H1 (cell line): Measurements from ENCODE around the gene MRGPRX2. TPM values are rescaled to one million over a fixed set of nuclear protein-coding genes. Genes with fewer than 3 reads are reported as not detected.

Experiments
- JUND ChIP-seq: IDR thresholded peaks from 2 replicates; pipeline ENCODE4 v1.6.1; 2011; ENCODE audit warnings: mild to moderate bottlenecking, improper control_type of control experiment, low read length
- ZNF274 ChIP-seq: IDR thresholded peaks from 2 replicates; pipeline ENCODE4 v1.7.0; 2012; ENCODE audit warnings: low read length, borderline replicate concordance; ENCODE audit errors: extremely low read depth
- polyA plus RNA-seq, 7 experiments: library from polyadenylated mRNA; depleted of rRNA in 3 of 7; stranded (reverse) in 5 of 7; unstranded in 2 of 7; fragments of >200 nt in 5 of 7; fragments of 200-250 nt in 2 of 7; gene quantifications; 1 replicate in 5 of 7; 2 replicates in 1 of 7; 4 replicates in 1 of 7; pipeline versions ENCODE4 v1.2.1 to v1.2.3, GENCODE V29; 2011 to 2013; ENCODE audit warnings: missing spikeins in 2 of 7, mixed read lengths in 2 of 7
- total RNA-seq: library from RNA; stranded (reverse); fragmentation: NEBNext Ultra II Directional; extraction: Animal tissue kit (Norgen Biotek cat#: 25700); gene quantifications from 2 replicates; pipeline ENCODE4 v1.2.1, GENCODE V29; 2021
- TF ChIP-seq, protein P1 (sequence below): fragments of 300-600 bp; sonication (generic); IDR thresholded peaks from 2 replicates; pipeline ENCODE4 v1.7.1; 2012; ENCODE audit warnings: low read length, moderate library complexity, mild to moderate bottlenecking, inconsistent platforms; ENCODE audit not compliant: insufficient replicate concordance

The MRGPRX2 gene
- total and polyA plus RNA-seq, 2 of the 8 experiments (the other 6 are each of a cell fraction or from before 2014, with no cell fraction given), result not detected

DNA sequence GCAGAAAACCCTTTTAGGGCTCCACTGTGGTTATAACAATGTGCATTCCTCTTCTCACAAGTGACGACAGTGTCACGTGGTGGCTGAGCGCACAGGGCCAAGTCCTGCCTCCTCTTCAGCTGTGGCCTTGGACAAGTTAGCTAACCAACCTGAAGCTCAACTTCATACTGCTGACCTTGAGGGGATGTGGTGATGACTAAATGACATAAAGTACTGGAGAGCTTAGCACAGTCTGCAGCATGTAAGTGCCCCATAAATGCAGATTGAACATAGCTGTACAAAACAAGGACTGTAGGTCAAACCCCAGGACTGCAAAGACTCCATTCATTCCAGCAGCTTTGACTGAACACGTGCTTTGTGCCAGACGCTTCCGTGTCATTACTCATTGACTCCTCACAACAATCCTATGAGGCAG, 20.1 kb upstream of the MRGPRX2 start (continued):
- TF ChIP-seq, protein P1, sequence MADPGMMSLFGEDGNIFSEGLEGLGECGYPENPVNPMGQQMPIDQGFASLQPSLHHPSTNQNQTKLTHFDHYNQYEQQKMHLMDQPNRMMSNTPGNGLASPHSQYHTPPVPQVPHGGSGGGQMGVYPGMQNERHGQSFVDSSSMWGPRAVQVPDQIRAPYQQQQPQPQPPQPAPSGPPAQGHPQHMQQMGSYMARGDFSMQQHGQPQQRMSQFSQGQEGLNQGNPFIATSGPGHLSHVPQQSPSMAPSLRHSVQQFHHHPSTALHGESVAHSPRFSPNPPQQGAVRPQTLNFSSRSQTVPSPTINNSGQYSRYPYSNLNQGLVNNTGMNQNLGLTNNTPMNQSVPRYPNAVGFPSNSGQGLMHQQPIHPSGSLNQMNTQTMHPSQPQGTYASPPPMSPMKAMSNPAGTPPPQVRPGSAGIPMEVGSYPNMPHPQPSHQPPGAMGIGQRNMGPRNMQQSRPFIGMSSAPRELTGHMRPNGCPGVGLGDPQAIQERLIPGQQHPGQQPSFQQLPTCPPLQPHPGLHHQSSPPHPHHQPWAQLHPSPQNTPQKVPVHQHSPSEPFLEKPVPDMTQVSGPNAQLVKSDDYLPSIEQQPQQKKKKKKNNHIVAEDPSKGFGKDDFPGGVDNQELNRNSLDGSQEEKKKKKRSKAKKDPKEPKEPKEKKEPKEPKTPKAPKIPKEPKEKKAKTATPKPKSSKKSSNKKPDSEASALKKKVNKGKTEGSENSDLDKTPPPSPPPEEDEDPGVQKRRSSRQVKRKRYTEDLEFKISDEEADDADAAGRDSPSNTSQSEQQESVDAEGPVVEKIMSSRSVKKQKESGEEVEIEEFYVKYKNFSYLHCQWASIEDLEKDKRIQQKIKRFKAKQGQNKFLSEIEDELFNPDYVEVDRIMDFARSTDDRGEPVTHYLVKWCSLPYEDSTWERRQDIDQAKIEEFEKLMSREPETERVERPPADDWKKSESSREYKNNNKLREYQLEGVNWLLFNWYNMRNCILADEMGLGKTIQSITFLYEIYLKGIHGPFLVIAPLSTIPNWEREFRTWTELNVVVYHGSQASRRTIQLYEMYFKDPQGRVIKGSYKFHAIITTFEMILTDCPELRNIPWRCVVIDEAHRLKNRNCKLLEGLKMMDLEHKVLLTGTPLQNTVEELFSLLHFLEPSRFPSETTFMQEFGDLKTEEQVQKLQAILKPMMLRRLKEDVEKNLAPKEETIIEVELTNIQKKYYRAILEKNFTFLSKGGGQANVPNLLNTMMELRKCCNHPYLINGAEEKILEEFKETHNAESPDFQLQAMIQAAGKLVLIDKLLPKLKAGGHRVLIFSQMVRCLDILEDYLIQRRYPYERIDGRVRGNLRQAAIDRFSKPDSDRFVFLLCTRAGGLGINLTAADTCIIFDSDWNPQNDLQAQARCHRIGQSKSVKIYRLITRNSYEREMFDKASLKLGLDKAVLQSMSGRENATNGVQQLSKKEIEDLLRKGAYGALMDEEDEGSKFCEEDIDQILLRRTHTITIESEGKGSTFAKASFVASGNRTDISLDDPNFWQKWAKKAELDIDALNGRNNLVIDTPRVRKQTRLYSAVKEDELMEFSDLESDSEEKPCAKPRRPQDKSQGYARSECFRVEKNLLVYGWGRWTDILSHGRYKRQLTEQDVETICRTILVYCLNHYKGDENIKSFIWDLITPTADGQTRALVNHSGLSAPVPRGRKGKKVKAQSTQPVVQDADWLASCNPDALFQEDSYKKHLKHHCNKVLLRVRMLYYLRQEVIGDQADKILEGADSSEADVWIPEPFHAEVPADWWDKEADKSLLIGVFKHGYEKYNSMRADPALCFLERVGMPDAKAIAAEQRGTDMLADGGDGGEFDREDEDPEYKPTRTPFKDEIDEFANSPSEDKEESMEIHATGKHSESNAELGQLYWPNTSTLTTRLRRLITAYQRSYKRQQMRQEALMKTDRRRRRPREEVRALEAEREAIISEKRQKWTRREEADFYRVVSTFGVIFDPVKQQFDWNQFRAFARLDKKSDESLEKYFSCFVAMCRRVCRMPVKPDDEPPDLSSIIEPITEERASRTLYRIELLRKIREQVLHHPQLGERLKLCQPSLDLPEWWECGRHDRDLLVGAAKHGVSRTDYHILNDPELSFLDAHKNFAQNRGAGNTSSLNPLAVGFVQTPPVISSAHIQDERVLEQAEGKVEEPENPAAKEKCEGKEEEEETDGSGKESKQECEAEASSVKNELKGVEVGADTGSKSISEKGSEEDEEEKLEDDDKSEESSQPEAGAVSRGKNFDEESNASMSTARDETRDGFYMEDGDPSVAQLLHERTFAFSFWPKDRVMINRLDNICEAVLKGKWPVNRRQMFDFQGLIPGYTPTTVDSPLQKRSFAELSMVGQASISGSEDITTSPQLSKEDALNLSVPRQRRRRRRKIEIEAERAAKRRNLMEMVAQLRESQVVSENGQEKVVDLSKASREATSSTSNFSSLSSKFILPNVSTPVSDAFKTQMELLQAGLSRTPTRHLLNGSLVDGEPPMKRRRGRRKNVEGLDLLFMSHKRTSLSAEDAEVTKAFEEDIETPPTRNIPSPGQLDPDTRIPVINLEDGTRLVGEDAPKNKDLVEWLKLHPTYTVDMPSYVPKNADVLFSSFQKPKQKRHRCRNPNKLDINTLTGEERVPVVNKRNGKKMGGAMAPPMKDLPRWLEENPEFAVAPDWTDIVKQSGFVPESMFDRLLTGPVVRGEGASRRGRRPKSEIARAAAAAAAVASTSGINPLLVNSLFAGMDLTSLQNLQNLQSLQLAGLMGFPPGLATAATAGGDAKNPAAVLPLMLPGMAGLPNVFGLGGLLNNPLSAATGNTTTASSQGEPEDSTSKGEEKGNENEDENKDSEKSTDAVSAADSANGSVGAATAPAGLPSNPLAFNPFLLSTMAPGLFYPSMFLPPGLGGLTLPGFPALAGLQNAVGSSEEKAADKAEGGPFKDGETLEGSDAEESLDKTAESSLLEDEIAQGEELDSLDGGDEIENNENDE, result no peak
- TF ChIP-seq ZNF274 (no peak), JUND (no peak)
